Measurements from ENCODE around the gene TGFBR3.

TGFBR3 gene

GRCh38 chr1:91744953-91745639 is 140.9 kb downstream of the TGFBR3 start:
- DNase-seq (ENCODE audit: low read depth): peak; percentile 89

DNA sequence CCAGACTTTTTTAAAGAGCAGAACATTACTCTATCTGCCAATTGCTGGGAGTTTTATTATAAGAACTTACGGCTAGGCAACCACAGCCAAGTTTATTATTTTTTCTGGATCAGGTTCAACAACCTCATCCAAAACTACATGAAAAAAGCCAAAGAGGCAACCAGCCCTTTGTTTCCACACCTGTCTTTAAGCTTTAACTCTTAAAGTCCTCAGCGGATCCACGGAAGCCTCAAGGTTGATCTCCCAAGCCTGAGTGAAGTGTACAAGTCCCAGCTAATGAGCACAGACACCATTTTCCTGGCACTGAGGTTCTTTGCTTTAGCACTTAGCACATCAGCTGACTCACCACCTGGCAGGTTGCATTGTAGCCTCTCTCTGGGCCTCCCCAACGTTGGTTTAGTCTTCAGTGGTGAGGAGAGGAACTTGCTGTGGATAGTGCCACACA is 143.1 kb downstream of the TGFBR3 start:
- peak; percentile 75 for DNase-seq (ENCODE audit: low read depth)
- TF ChIP-seq, protein P1, sequence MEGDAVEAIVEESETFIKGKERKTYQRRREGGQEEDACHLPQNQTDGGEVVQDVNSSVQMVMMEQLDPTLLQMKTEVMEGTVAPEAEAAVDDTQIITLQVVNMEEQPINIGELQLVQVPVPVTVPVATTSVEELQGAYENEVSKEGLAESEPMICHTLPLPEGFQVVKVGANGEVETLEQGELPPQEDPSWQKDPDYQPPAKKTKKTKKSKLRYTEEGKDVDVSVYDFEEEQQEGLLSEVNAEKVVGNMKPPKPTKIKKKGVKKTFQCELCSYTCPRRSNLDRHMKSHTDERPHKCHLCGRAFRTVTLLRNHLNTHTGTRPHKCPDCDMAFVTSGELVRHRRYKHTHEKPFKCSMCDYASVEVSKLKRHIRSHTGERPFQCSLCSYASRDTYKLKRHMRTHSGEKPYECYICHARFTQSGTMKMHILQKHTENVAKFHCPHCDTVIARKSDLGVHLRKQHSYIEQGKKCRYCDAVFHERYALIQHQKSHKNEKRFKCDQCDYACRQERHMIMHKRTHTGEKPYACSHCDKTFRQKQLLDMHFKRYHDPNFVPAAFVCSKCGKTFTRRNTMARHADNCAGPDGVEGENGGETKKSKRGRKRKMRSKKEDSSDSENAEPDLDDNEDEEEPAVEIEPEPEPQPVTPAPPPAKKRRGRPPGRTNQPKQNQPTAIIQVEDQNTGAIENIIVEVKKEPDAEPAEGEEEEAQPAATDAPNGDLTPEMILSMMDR (IDR thresholded peaks at IDR 0.05; ENCODE audit: control insufficient read depth, extremely low read depth, insufficient read depth): no peak
- H3K4me3 ChIP-seq (ENCODE audit: low read depth, low read length): no peak overlapping the region

More at GRCh38 chr1:91744953-91745639, 140.9 kb downstream of the TGFBR3 start:
- TF ChIP-seq, protein P1 (IDR thresholded peaks at IDR 0.05; ENCODE audit: control insufficient read depth, extremely low read depth, insufficient read depth): peak; percentile 29
- H3K4me3 ChIP-seq (ENCODE audit: low read depth, low read length): peak overlapping the region; percentile 24; the same call in 1 of the 2 replicates

DNA sequence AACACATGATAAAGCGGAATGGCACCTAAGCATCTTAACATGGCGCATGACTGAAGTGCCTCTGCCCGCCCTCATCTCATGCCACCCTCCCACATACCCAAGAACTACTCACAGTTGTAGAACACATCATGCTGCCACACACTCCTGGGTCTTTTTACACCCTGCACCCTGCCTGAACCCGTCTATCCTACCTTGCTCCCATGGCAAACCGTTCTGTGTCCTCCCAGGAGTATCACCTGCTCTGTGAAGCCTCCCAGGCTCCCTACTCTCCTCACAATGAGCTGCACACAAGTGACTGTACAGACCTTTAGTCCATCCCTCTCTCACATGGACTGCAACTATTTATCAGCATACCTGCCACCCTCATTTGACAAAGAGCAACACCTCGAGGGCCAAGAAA is 144.0 kb downstream of the TGFBR3 start:
- DNase-seq (ENCODE audit: low read depth): no peak
- TF ChIP-seq, protein P1 (IDR thresholded peaks at IDR 0.05; ENCODE audit: control insufficient read depth, extremely low read depth, insufficient read depth): no peak

DNA sequence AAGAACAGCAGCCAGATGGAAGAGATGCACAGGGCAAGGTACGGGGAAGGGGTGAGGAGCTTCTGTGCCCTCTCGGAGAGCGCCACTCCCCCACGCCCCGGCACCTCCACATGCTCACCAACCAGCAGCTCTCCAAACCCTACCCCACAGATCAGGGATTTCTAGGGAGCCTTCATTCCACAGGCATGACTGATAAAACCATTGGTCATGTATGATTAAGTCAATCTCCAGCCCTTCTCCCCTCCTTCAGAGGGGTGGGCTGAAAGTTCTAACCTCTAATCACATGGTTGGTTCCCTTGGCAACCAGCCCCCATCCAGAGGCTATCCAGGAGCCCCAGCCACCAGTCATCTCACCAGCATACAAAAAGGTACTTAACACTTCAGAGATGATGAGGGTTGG is 144.7 kb downstream of the TGFBR3 start:
- no peak for DNase-seq (ENCODE audit: low read depth)
- no peak overlapping the region for H3K4me3 ChIP-seq (ENCODE audit: low read depth, low read length)
- TF ChIP-seq, protein P1 (IDR thresholded peaks at IDR 0.05; ENCODE audit: control insufficient read depth, extremely low read depth, insufficient read depth): no peak

More for the DNA sequence above, 144.0 kb downstream of the TGFBR3 start:
- H3K4me3 ChIP-seq (ENCODE audit: low read depth, low read length): no peak overlapping the region

DNA sequence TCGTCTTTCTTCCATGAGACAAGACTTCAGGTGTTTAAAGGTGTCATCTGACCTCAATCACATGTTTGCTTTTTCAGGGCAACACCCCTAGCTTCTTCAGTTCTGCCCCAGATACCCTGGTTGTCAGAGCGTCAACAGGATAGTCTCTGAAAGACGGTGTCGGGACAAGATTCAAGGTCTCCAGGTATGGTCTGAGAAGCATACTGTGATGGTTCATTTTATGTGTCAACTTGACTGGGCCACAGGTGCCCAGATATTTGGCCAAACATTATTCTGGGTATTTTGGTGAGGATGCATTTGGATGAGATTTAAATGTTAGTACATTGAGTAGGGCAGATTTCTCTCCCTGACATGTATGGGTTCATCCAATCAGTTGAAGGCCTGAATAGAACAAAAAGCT is 148.3 kb downstream of the TGFBR3 start:
- no peak overlapping the region for H3K4me3 ChIP-seq (ENCODE audit: low read depth, low read length)
- TF ChIP-seq, protein P1 (IDR thresholded peaks at IDR 0.05; ENCODE audit: control insufficient read depth, extremely low read depth, insufficient read depth): no peak
- no peak for DNase-seq (ENCODE audit: low read depth)

- no peak for DNase-seq (ENCODE audit: low read depth)
- TF ChIP-seq, protein P1 (IDR thresholded peaks at IDR 0.05; ENCODE audit: control insufficient read depth, extremely low read depth, insufficient read depth): no peak
- no peak overlapping the region for H3K4me3 ChIP-seq (ENCODE audit: low read depth, low read length)
These were observed 149.0 kb downstream of the TGFBR3 start for GRCh38 chr1:91736715-91737615.

All from LNCaP clone FGC (cell line).